22Rv1 (cell line): ENCODE measurements around the gene TSSC4.
A peak's percentile ranks its signal among the peaks of the same experiment; 100 is the strongest.

Experiments used
- H3K27ac ChIP-seq: fragments of 450-650 bp; 2 replicates; pipeline ENCODE4 v1.5.1; 2017
- CTCF ChIP-seq: fragments of 450-650 bp; IDR thresholded peaks from 2 replicates; pipeline ENCODE4 v1.5.1; 2017; ENCODE audit warnings: mild to moderate bottlenecking
- ZFX ChIP-seq: fragments of 450-650 bp; IDR thresholded peaks from 2 replicates; pipeline ENCODE4 v1.6.1; 2017; ENCODE audit warnings: antibody characterized with exemption, borderline replicate concordance

TSSC4 gene

GRCh38 chr11:2369896-2370295 lies 30.7 kb upstream of the TSSC4 start:
- no peak for TF ChIP-seq CTCF
- no peak for TF ChIP-seq ZFX
- H3K27ac ChIP-seq: no peak overlapping the region

GRCh38 chr11:2374456-2375201 lies 25.9 kb upstream of the TSSC4 start:
- no peak for TF ChIP-seq ZFX
- TF ChIP-seq CTCF: no peak
- peak overlapping the region; percentile 92 for H3K27ac ChIP-seq

- no peak for TF ChIP-seq ZFX
- peak; percentile 66 for TF ChIP-seq CTCF
- H3K27ac ChIP-seq: peak overlapping the region; percentile 92
These were observed 25.2 kb upstream of the TSSC4 start for GRCh38 chr11:2375341-2375853.

- H3K27ac ChIP-seq: peak overlapping the region; percentile 92
- TF ChIP-seq ZFX (no peak), CTCF (0 out of 2 replicates have a peak, but pooled peaks have one; percentile 19)
These were observed 24.5 kb upstream of the TSSC4 start for GRCh38 chr11:2375964-2376551.

- TF ChIP-seq ZFX (no peak), CTCF (no peak)
- peak within 1 kb of the TSS; percentile 92 for H3K27ac ChIP-seq
These were observed 23.6 kb upstream of the TSSC4 start, which contains the start of gene CD81 for GRCh38 chr11:2376751-2377451. CD81 (plus strand) TSS chr11:2377310; CDS start chr11:2377550, 240 bp downstream.

- peak overlapping the region; percentile 92 for H3K27ac ChIP-seq
- no peak for TF ChIP-seq CTCF
- TF ChIP-seq ZFX: no peak
These were observed 22.8 kb upstream of the TSSC4 start for GRCh38 chr11:2377511-2378443.
